Measurements from ENCODE around the gene TWNK. TPM values are rescaled to one million over a fixed set of nuclear protein-coding genes. Genes with fewer than 3 reads are reported as not detected.
A peak's percentile ranks its signal among the peaks of the same experiment; 100 is the strongest.

TWNK gene
- total RNA-seq, result 1 to 10 TPM; 7.6 to 9.0 (median 8.1) TPM

- Histone ChIP-seq H3K4me3 (peak within 1 kb of the TSS; percentile 83), H3K36me3 (peaks cover 41% of the 10 kb centered on the region), H3K27ac (peak within 1 kb of the TSS; percentile 79), H3K27me3 (no peaks in the 10 kb centered on the region), H3K4me1 (peaks cover 39% of the 10 kb centered on the region), H3K9me3 (no peaks in the 10 kb centered on the region)
- DNase-seq (ENCODE audit: low spot score in 2 of 2), result peak; percentile 91 to 94
- no peak for TF ChIP-seq CTCF (IDR thresholded peaks at IDR 0.05)
- TF ChIP-seq POLR2AphosphoS5 (IDR thresholded peaks at IDR 0.05), result peak in 2 of 3 donors; percentile 14 to 34
- no peak for TF ChIP-seq POLR2A (IDR thresholded peaks at IDR 0.05)
- TF ChIP-seq EP300 (IDR thresholded peaks at IDR 0.05), result no peak
- WGBS, result 0% methylated on average over 48 of the region's 75 CpGs
Observed at GRCh38 chr10:100986952-100987684, at the start of gene TWNK, which contains the start of gene MRPL43. TSS of gene TWNK (plus strand) at chr10:100987543. CDS start at chr10:100988211, 668 bp downstream. TSS of gene MRPL43 (minus strand) at chr10:100987497. CDS start at chr10:100987443, 54 bp downstream.

DNA sequence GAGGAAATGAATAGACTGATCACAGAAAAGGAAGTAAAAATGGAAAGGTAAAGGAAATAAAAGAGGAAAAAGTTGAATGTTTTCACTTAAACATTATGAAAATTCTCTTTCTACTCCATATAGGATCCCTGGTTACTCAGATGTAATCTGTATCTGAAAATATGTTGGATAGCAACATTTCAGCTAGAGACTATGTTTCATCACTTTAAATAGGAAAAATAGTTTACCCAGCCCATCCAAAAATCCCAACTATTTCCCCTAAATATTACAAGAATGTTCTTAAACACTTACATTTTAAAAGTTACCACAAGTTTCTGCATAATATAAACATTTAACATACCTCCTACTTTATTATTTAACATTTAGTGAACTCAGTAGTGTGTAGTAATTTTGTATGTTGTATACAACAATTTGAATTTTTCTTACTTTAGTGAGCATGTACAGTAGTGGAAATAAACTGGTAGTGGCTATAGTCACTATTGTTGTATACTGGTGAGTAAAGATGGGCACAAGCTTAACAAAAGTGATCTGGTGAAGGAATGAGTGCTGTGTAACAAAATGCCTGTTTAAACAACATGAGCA, 47.5 kb upstream of the TWNK start:
- no peaks in the 10 kb centered on the region for H3K9me3 ChIP-seq
- H3K36me3 ChIP-seq, result peaks cover 95% of the 10 kb centered on the region
- no peaks in the 10 kb centered on the region for H3K27me3 ChIP-seq
- DNase-seq (ENCODE audit: low spot score in 2 of 2), result no peak
- H3K27ac ChIP-seq, result no peak overlapping the region
- no peaks in the 10 kb centered on the region for H3K4me1 ChIP-seq
- no peak overlapping the region for H3K4me3 ChIP-seq
- TF ChIP-seq POLR2A (IDR thresholded peaks at IDR 0.05) (no peak), EP300 (IDR thresholded peaks at IDR 0.05) (no peak), POLR2AphosphoS5 (IDR thresholded peaks at IDR 0.05) (no peak), CTCF (IDR thresholded peaks at IDR 0.05) (no peak)

DNA sequence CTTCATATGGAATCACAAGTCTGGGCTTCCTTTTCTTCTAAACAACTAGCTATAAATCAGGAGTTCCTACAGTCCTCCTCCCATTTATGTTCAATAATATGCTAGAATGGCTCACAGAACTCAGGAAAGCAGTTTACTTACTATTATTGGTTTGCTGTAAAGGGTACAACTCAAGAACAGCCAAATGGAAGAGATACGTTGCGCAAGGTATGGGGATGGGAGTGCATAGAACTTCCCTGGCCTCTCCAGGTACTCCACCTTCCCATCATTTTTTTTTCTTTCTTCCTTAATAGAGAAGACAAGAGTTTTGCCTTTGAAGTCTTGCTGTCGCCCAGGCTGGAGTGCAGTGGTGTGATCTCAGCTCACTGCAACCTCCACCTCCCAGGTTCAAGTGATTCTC, 45.1 kb upstream of the TWNK start:
- H3K27ac ChIP-seq, result no peak overlapping the region
- no peak for DNase-seq (ENCODE audit: low spot score in 2 of 2)
- H3K27me3 ChIP-seq, result no peaks in the 10 kb centered on the region
- no peaks in the 10 kb centered on the region for H3K9me3 ChIP-seq
- H3K4me3 ChIP-seq, result no peak overlapping the region
- peaks cover 98% of the 10 kb centered on the region for H3K36me3 ChIP-seq
- no peak for TF ChIP-seq CTCF (IDR thresholded peaks at IDR 0.05)
- no peak for TF ChIP-seq EP300 (IDR thresholded peaks at IDR 0.05)
- no peak for TF ChIP-seq POLR2A (IDR thresholded peaks at IDR 0.05)
- 96% methylated on average over 3 of the region's 3 CpGs for WGBS
- H3K4me1 ChIP-seq, result no peaks in the 10 kb centered on the region

GRCh38 chr10:100943508-100943907, 43.8 kb upstream of the TWNK start:
- Histone ChIP-seq H3K27me3 (no peaks in the 10 kb centered on the region), H3K9me3 (no peaks in the 10 kb centered on the region), H3K36me3 (peaks cover 98% of the 10 kb centered on the region), H3K27ac (no peak overlapping the region), H3K4me1 (no peaks in the 10 kb centered on the region), H3K4me3 (no peak overlapping the region)
- no peak for DNase-seq (ENCODE audit: low spot score in 2 of 2)
- no peak for TF ChIP-seq EP300 (IDR thresholded peaks at IDR 0.05)
- no peak for TF ChIP-seq POLR2AphosphoS5 (IDR thresholded peaks at IDR 0.05)
- TF ChIP-seq CTCF (IDR thresholded peaks at IDR 0.05), result no peak
- TF ChIP-seq POLR2A (IDR thresholded peaks at IDR 0.05), result no peak

DNA sequence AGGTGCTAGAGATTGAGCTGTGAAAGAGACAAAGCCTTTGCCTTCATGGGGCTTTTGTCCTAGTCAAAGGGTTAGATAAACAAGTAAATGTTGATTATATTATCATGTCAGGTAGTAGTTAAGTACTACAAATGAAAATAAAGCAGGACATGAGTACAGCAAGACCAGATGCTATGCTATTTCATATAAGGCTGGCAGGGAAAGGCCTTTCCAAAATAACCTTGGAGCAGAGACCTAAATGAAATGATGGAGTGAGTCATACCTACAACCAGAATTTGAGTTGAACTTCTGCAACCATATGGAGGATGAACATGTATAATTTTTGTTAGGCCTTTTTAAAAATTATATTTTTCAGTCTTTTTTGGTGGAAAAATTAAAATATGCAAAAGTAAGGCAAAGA, 41.6 kb upstream of the TWNK start:
- TF ChIP-seq CTCF (IDR thresholded peaks at IDR 0.05) (no peak), EP300 (IDR thresholded peaks at IDR 0.05) (no peak), POLR2AphosphoS5 (IDR thresholded peaks at IDR 0.05) (no peak), POLR2A (IDR thresholded peaks at IDR 0.05) (no peak)

More for the DNA sequence above, 41.6 kb upstream of the TWNK start:
- Histone ChIP-seq H3K36me3 (peaks cover 97% of the 10 kb centered on the region), H3K9me3 (no peaks in the 10 kb centered on the region), H3K4me1 (no peaks in the 10 kb centered on the region), H3K27ac (no peak overlapping the region), H3K27me3 (no peaks in the 10 kb centered on the region), H3K4me3 (no peak overlapping the region)
- DNase-seq (ENCODE audit: low spot score in 2 of 2), result no peak

Measured in suprapubic skin (tissue), 4 donors.